HepG2 (cell line): ENCODE measurements around the gene MYD88. TPM values are rescaled to one million over a fixed set of nuclear protein-coding genes. Genes with fewer than 3 reads are reported as not detected.

ENCODE experiments used
- ASH2L ChIP-seq: fragments of 300-600, 200-600 bp; sonication (generic); IDR thresholded peaks from 2 replicates; pipeline ENCODE4 v1.7.0; 2017; ENCODE audit warnings: low read depth, mild to moderate bottlenecking, moderate library complexity, mixed read lengths, low read length; ENCODE audit not compliant: insufficient read length
- CBX2 ChIP-seq, 2 experiments: fragments of 200-600 bp in 1 of 2; sonication (generic); formaldehyde crosslinking in 1 of 2; IDR thresholded peaks; 2 replicates each; pipeline versions ENCODE4 v1.7.0 to v1.8.1; 2018 to 2022; ENCODE audit warnings: low read depth in 2 of 2, low read length in 1 of 2, mild to moderate bottlenecking in 1 of 2, missing genetic modification reagents in 1 of 2
- HOXA3 ChIP-seq: sonication (generic); formaldehyde crosslinking; IDR thresholded peaks from 2 replicates; pipeline ENCODE4 v1.5.0; 2020; ENCODE audit warnings: missing genetic modification reagents
- NFE2L2 ChIP-seq: fragments of 150-350 bp; IDR thresholded peaks from 2 replicates; pipeline ENCODE4 v1.6.1; 2014; ENCODE audit warnings: low read length
- NFRKB ChIP-seq: fragments of 450-650 bp; IDR thresholded peaks from 2 replicates; pipeline ENCODE4 v1.6.1; 2017
- NPAS2 ChIP-seq: sonication (generic); formaldehyde crosslinking; IDR thresholded peaks from 2 replicates; pipeline ENCODE4 v1.8.0; 2022; ENCODE audit warnings: mild to moderate bottlenecking, missing genetic modification reagents, borderline replicate concordance
- RBM22 ChIP-seq: fragments of 200-400 bp; formaldehyde crosslinking; optimal IDR thresholded peaks from 2 replicates; pipeline ENCODE3; 2017; ENCODE audit warnings: mild to moderate bottlenecking, low read length, moderate library complexity
- SMAD3 ChIP-seq: sonication (generic); formaldehyde crosslinking; IDR thresholded peaks from 2 replicates; pipeline ENCODE4 v1.4.0; 2020; ENCODE audit warnings: missing genetic modification reagents
- TARDBP ChIP-seq: sonication (generic); formaldehyde crosslinking; IDR thresholded peaks from 2 replicates; pipeline ENCODE4 v1.8.0; 2022; ENCODE audit warnings: mild to moderate bottlenecking, missing genetic modification reagents
- ZFAT ChIP-seq: sonication (generic); formaldehyde crosslinking; conservative IDR thresholded peaks from 2 replicates; pipeline ENCODE4 v1.8.1; 2023; ENCODE audit warnings: missing genetic modification reagents, inconsistent platforms
- ZFP36L1 ChIP-seq: sonication (generic); formaldehyde crosslinking; IDR thresholded peaks from 2 replicates; pipeline ENCODE4 v1.8.0; 2022; ENCODE audit warnings: mild to moderate bottlenecking, missing genetic modification reagents, moderate library complexity
- ZNF253 ChIP-seq: sonication (generic); formaldehyde crosslinking; IDR thresholded peaks from 2 replicates; pipeline ENCODE4 v1.8.0; 2022; ENCODE audit warnings: mild to moderate bottlenecking, missing genetic modification reagents, borderline replicate concordance
- ZNF570 ChIP-seq: sonication (generic); formaldehyde crosslinking; IDR thresholded peaks from 2 replicates; pipeline ENCODE4 v1.4.0; 2020; ENCODE audit warnings: mild to moderate bottlenecking, missing genetic modification reagents, borderline replicate concordance
- polyA plus RNA-seq, 8 experiments: library from polyadenylated mRNA; depleted of rRNA in 3 of 8; stranded (reverse) in 7 of 8; unstranded in 1 of 8; fragments of >200 nt; fragmentation: Illumina TruSeq in 4 of 8; extraction: Trizol in 4 of 8; gene quantifications; 2 replicates each; pipeline versions ENCODE4 v1.2.1 to v1.2.3, GENCODE V29; 2011 to 2016; ENCODE audit warnings: low read depth in 4 of 8, missing spikeins in 1 of 8, mixed read lengths in 1 of 8; ENCODE audit not compliant: insufficient read depth in 1 of 8
- total RNA-seq, 5 experiments: library from RNA; depleted of rRNA; stranded (reverse); fragments of >200 nt; fragmentation: Illumina TruSeq; extraction: Trizol; gene quantifications; 2 replicates each; pipeline ENCODE4 v1.2.3, GENCODE V29; 2016; ENCODE audit warnings: low read depth in 1 of 5
- TF ChIP-seq, protein P1 (sequence below): sonication (generic); formaldehyde crosslinking; IDR thresholded peaks from 2 replicates; pipeline ENCODE4 v1.5.0; 2020; ENCODE audit warnings: mild to moderate bottlenecking, missing genetic modification reagents, borderline replicate concordance
- TF ChIP-seq, protein P2 (sequence below): sonication (generic); formaldehyde crosslinking; IDR thresholded peaks from 2 replicates; pipeline ENCODE4 v1.4.0; 2020; ENCODE audit warnings: missing genetic modification reagents, mild to moderate bottlenecking, borderline replicate concordance
- TF ChIP-seq, protein P3 (sequence below): sonication (generic); formaldehyde crosslinking; IDR thresholded peaks from 2 replicates; pipeline ENCODE4 v1.4.0; 2020; ENCODE audit warnings: missing genetic modification reagents
- TF ChIP-seq, protein P4 (sequence below), 2 experiments: sonication (generic) in 1 of 2; formaldehyde crosslinking in 1 of 2; IDR thresholded peaks; 2 replicates each; pipeline versions ENCODE4 v1.5.1 to v1.6.1; 2011 to 2020; ENCODE audit warnings: borderline replicate concordance in 1 of 2, low read depth in 1 of 2, low read length in 1 of 2, mild to moderate bottlenecking in 1 of 2, missing genetic modification reagents in 1 of 2, moderate library complexity in 1 of 2

MYD88 gene
- total and polyA plus RNA-seq, 2 of the 13 experiments (the other 11 are each of a cell fraction or from before 2014, with no cell fraction given) = 7.6 to 32.7 TPM

DNA sequence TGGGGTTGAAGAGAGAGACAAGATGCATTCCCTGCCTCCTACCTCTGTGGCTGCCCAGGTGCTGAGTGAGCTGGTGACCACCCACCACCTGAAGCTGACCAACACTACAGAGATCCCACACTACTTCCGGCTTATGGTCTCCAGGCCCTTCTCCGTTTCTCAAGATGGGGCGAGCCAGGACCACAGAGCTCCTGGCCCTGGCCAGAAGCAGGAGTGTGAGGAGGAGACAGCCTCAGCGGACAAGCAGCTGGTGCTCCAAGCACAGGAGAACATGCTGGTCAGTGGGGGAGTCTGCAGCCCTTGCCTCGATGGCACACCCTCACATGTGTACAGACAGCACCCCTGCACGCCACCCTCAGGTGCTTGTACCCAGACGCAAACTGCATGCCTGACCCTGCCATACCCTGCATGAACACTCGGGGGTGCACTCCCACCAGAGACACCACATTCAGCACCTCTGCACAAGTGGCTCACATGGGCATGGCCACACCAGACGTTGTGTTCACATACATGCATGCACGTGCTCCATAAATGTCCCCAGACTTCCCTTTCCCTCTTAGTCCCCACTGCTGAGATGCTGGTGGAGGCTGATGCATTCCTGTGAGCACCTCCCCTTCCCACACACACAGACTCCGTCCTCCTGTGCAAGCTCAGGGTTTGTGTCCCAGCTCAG lies 20.6 kb upstream of the MYD88 start (continued):
- TF ChIP-seq ZNF253 (CRISPR knock-in tag) (no peak), HOXA3 (peak; percentile 68; the same call in 1 of the 2 replicates), RBM22 (peak; percentile 98), NPAS2 (CRISPR knock-in tag) (no peak), NFE2L2 (no peak), ZFP36L1 (no peak), CBX2 (IDR thresholded peaks at IDR 0.05; ENCODE audit: low read depth, low read length) (no peak), CBX2 (CRISPR knock-in tag; IDR thresholded peaks at IDR 0.05; ENCODE audit: low read depth) (no peak), ASH2L (peak; percentile 26), SMAD3 (CRISPR knock-in tag) (0 out of 2 replicates have a peak, but pooled peaks have one; percentile 32), ZFAT (CRISPR knock-in tag) (no peak), TARDBP (CRISPR knock-in tag) (peak; percentile 71), ZNF570 (CRISPR knock-in tag) (no peak), NFRKB (no peak)
- TF ChIP-seq, protein P1, sequence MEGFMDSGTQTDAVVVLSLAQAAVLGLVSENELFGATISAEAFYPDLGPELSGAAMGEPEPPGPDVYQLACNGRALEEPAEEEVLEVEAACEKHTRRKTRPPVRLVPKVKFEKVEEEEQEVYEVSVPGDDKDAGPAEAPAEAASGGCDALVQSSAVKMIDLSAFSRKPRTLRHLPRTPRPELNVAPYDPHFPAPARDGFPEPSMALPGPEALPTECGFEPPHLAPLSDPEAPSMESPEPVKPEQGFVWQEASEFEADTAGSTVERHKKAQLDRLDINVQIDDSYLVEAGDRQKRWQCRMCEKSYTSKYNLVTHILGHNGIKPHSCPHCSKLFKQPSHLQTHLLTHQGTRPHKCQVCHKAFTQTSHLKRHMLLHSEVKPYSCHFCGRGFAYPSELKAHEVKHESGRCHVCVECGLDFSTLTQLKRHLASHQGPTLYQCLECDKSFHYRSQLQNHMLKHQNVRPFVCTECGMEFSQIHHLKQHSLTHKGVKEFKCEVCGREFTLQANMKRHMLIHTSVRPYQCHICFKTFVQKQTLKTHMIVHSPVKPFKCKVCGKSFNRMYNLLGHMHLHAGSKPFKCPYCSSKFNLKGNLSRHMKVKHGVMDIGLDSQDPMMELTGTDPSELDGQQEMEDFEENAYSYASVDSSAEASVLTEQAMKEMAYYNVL (CRISPR knock-in tag) = no peak; the same call in 1 of the 2 replicates
- TF ChIP-seq, protein P2, sequence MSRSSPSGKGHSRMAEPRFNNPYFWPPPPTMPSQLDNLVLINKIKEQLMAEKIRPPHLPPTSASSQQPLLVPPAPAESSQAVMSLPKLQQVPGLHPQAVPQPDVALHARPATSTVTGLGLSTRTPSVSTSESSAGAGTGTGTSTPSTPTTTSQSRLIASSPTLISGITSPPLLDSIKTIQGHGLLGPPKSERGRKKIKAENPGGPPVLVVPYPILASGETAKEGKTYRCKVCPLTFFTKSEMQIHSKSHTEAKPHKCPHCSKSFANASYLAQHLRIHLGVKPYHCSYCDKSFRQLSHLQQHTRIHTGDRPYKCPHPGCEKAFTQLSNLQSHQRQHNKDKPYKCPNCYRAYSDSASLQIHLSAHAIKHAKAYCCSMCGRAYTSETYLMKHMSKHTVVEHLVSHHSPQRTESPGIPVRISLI (CRISPR knock-in tag) = no peak; the same call in 1 of the 2 replicates
- TF ChIP-seq, protein P3, sequence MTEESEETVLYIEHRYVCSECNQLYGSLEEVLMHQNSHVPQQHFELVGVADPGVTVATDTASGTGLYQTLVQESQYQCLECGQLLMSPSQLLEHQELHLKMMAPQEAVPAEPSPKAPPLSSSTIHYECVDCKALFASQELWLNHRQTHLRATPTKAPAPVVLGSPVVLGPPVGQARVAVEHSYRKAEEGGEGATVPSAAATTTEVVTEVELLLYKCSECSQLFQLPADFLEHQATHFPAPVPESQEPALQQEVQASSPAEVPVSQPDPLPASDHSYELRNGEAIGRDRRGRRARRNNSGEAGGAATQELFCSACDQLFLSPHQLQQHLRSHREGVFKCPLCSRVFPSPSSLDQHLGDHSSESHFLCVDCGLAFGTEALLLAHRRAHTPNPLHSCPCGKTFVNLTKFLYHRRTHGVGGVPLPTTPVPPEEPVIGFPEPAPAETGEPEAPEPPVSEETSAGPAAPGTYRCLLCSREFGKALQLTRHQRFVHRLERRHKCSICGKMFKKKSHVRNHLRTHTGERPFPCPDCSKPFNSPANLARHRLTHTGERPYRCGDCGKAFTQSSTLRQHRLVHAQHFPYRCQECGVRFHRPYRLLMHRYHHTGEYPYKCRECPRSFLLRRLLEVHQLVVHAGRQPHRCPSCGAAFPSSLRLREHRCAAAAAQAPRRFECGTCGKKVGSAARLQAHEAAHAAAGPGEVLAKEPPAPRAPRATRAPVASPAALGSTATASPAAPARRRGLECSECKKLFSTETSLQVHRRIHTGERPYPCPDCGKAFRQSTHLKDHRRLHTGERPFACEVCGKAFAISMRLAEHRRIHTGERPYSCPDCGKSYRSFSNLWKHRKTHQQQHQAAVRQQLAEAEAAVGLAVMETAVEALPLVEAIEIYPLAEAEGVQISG (CRISPR knock-in tag) = peak; percentile 55; the same call in 1 of the 2 replicates
- TF ChIP-seq, protein P4, sequence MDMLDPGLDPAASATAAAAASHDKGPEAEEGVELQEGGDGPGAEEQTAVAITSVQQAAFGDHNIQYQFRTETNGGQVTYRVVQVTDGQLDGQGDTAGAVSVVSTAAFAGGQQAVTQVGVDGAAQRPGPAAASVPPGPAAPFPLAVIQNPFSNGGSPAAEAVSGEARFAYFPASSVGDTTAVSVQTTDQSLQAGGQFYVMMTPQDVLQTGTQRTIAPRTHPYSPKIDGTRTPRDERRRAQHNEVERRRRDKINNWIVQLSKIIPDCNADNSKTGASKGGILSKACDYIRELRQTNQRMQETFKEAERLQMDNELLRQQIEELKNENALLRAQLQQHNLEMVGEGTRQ (IDR thresholded peaks at IDR 0.05; ENCODE audit: low read depth, low read length) = peak; percentile 25; the same call in 1 of the 2 replicates
- TF ChIP-seq, protein P4 (CRISPR knock-in tag; IDR thresholded peaks at IDR 0.05; ENCODE audit: borderline replicate concordance) = no peak
